Stomach smooth muscle (tissue), 2 donors: Measurements from ENCODE around the gene FBXO9.

Source experiments
- H3K27ac ChIP-seq: one replicate; pipeline ENCODE4 v1.7.0; 2013; ENCODE audit warnings: mild to moderate bottlenecking, low read length, inconsistent platforms
- H3K27me3 ChIP-seq, 2 donors: one replicate each; pipeline ENCODE4 v1.7.0; 2013; ENCODE audit warnings: low read length in 2 of 2; ENCODE audit not compliant: insufficient read depth in 2 of 2, control insufficient read depth in 1 of 2
- H3K36me3 ChIP-seq, 2 donors: one replicate each; pipeline ENCODE4 v1.7.0; 2013; ENCODE audit warnings: low read length in 2 of 2; ENCODE audit not compliant: control insufficient read depth in 2 of 2, insufficient read depth in 2 of 2
- H3K4me1 ChIP-seq: one replicate; pipeline ENCODE4 v1.7.0; 2013; ENCODE audit warnings: low read length; ENCODE audit not compliant: control insufficient read depth, insufficient read depth
- H3K4me3 ChIP-seq, 2 donors: one replicate each; pipeline ENCODE4 v1.7.0; 2013; ENCODE audit warnings: low read length in 2 of 2
- H3K9ac ChIP-seq, 2 donors: one replicate each; pipeline ENCODE4 v1.7.0; 2013; ENCODE audit warnings: low read length in 2 of 2, mild to moderate bottlenecking in 1 of 2
- H3K9me3 ChIP-seq, 2 donors: one replicate each; pipeline ENCODE4 v1.7.0; 2013; ENCODE audit warnings: low read length in 2 of 2; ENCODE audit not compliant: control insufficient read depth in 2 of 2
- donor health status: healthy.
- donor health status: Pancreatic carcinoma.

FBXO9 gene

DNA sequence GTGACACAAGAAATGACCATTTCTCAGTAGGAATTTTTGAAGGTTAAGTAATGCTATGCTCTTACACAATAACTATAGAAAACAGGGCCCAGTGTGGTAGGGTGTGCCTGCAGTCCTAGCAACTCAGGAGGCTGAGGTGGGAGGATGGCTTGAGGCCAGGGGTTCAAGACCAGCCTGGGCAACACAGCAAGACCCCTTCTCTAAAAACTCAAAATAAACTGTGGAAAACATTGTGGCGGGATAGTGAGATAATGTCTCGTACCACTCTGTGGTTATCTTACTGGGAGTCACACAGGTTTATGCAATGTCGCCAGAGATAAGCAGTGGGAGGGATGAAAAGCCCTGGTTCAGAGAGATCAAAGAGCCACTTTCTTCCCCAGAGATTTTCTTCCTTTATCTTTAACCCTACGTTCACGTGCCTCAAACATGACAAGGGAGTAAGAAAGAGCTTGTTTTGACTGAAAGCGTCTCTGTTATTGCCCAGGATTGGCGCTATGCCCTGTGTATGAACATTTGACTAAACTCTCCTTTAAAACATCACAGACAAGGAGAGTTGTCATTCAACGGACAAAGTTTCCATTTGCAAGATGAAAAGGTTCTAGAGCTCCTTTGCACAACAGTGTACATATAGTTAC, 69.5 kb downstream of the FBXO9 start:
- Histone ChIP-seq H3K4me3 (no peak overlapping the region), H3K27ac (no peak overlapping the region), H3K27me3 (no peaks in the 10 kb centered on the region), H3K9ac (no peak overlapping the region), H3K4me1 (peaks cover 4% of the 10 kb centered on the region), H3K9me3 (peaks cover 0 to 4% of the 10 kb centered on the region in 2 donors), H3K36me3 (no peaks in the 10 kb centered on the region)

DNA sequence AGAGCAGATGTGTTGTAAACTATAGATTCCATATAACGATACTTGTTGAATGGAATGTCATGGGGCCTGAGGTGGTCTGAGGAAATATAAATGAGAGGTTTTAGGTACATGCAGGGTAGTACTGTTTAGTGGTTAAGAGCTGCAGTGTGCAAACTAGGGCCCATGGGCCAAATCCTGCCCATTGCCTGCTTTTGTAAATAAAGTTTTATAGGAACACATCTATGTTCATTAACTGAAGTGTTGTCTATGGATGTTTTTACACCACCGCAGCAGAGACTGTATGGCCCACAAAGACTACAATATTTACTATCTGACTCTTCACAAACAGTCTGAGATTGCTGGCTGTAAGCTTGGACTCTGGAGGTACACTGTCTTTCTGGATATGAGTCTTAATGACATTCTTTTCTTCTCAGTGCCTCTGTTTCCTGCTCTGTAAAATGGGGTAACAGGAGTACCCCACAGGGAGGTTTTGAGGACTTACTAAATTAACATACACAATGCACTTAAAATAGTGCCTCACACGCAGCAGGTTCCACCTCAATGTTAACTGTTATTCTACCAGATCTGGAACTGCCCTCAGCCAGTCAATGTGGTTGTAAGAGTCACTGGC, 70.9 kb downstream of the FBXO9 start:
- no peaks in the 10 kb centered on the region for H3K27me3 ChIP-seq
- H3K9ac ChIP-seq, result no peak overlapping the region
- H3K4me3 ChIP-seq, result no peak overlapping the region
- no peaks in the 10 kb centered on the region for H3K36me3 ChIP-seq
- peaks cover 0 to 4% of the 10 kb centered on the region in 2 donors for H3K9me3 ChIP-seq
- H3K4me1 ChIP-seq, result peaks cover 18% of the 10 kb centered on the region
- no peak overlapping the region for H3K27ac ChIP-seq

GRCh38 chr6:53139841-53140413, 74.7 kb downstream of the FBXO9 start:
- Histone ChIP-seq H3K27ac (peak overlapping the region; percentile 7), H3K9me3 (peaks cover 0 to 4% of the 10 kb centered on the region in 2 donors), H3K27me3 (no peaks in the 10 kb centered on the region), H3K4me3 (no peak overlapping the region), H3K4me1 (peaks cover 21% of the 10 kb centered on the region), H3K9ac (no peak overlapping the region), H3K36me3 (no peaks in the 10 kb centered on the region)

DNA sequence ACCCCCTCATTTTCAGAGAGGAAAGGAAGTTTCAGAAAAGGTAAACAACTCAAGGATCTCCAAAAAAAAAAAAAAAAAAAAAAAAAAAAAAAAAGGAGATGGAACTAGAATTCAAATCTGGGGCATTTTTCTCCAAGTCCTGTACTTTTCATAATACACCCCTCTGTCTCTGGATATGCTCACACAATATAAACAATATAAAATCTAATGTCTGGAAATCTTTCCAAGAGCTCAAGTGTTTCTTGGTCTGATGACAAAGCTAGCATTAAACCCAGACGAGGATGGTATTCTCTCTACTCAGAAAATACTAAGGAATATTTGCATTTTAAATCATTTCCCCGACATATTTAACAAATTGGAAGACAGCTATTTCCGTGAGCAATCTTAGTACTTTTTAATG, 77.6 kb downstream of the FBXO9 start:
- Histone ChIP-seq H3K27ac (no peak overlapping the region), H3K9ac (no peak overlapping the region), H3K4me3 (peak overlapping the region in 1 of 2 donors; percentile 27), H3K27me3 (no peaks in the 10 kb centered on the region), H3K9me3 (no peaks in the 10 kb centered on the region), H3K4me1 (peaks cover 20% of the 10 kb centered on the region), H3K36me3 (no peaks in the 10 kb centered on the region)

GRCh38 chr6:53143710-53144109, 78.5 kb downstream of the FBXO9 start:
- H3K4me1 ChIP-seq, result peaks cover 20% of the 10 kb centered on the region
- H3K36me3 ChIP-seq, result no peaks in the 10 kb centered on the region
- no peaks in the 10 kb centered on the region for H3K9me3 ChIP-seq
- no peak overlapping the region for H3K9ac ChIP-seq
- no peaks in the 10 kb centered on the region for H3K27me3 ChIP-seq
- H3K27ac ChIP-seq, result no peak overlapping the region
- no peak overlapping the region for H3K4me3 ChIP-seq

GRCh38 chr6:53144802-53145201, 79.6 kb downstream of the FBXO9 start:
- no peaks in the 10 kb centered on the region for H3K9me3 ChIP-seq
- no peak overlapping the region for H3K4me3 ChIP-seq
- H3K27ac ChIP-seq, result no peak overlapping the region
- peaks cover 19% of the 10 kb centered on the region for H3K4me1 ChIP-seq
- H3K27me3 ChIP-seq, result no peaks in the 10 kb centered on the region
- no peak overlapping the region for H3K9ac ChIP-seq
- H3K36me3 ChIP-seq, result no peaks in the 10 kb centered on the region

- no peaks in the 10 kb centered on the region for H3K36me3 ChIP-seq
- H3K4me3 ChIP-seq, result no peak within 1 kb of the TSS
- no peak within 1 kb of the TSS for H3K9ac ChIP-seq
- H3K27me3 ChIP-seq, result no peaks in the 10 kb centered on the region
- H3K4me1 ChIP-seq, result peaks cover 2% of the 10 kb centered on the region
- no peak within 1 kb of the TSS for H3K27ac ChIP-seq
- no peaks in the 10 kb centered on the region for H3K9me3 ChIP-seq
Observed at GRCh38 chr6:53148684-53149083, 83.5 kb downstream of the FBXO9 start, which contains the start of gene GCM1. Gene GCM1 (minus strand): TSS chr6:53148841. CDS start chr6:53145632, 3,209 bp downstream.
